ENCODE results near the gene NELFCD.

GRCh38 chr20:59043698-59044097 is 62.6 kb downstream of the NELFCD start:
- TF ChIP-seq, protein P1, sequence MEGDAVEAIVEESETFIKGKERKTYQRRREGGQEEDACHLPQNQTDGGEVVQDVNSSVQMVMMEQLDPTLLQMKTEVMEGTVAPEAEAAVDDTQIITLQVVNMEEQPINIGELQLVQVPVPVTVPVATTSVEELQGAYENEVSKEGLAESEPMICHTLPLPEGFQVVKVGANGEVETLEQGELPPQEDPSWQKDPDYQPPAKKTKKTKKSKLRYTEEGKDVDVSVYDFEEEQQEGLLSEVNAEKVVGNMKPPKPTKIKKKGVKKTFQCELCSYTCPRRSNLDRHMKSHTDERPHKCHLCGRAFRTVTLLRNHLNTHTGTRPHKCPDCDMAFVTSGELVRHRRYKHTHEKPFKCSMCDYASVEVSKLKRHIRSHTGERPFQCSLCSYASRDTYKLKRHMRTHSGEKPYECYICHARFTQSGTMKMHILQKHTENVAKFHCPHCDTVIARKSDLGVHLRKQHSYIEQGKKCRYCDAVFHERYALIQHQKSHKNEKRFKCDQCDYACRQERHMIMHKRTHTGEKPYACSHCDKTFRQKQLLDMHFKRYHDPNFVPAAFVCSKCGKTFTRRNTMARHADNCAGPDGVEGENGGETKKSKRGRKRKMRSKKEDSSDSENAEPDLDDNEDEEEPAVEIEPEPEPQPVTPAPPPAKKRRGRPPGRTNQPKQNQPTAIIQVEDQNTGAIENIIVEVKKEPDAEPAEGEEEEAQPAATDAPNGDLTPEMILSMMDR (conservative IDR thresholded peaks at IDR 0.05; ENCODE audit: low read depth, low read length) = no peak
- no peak for TF ChIP-seq EZH2 (IDR thresholded peaks at IDR 0.05; ENCODE audit: borderline replicate concordance, low read depth, low read length, poor library complexity, severe bottlenecking)
